SK-N-MC (cell line): ENCODE measurements around the gene AKT1S1.

Experiments
- EZH2 ChIP-seq: fragments of 200-600 bp; sonication (generic); IDR thresholded peaks from one replicate; pipeline ENCODE4 v1.6.1; 2017; ENCODE audit warnings: antibody characterized with exemption
- FOXP2 ChIP-seq: optimal IDR thresholded peaks from 2 replicates; pipeline ENCODE3; 2011; ENCODE audit warnings: mild to moderate bottlenecking, moderate library complexity; ENCODE audit not compliant: insufficient read depth; ENCODE audit errors: extremely low read length, control extremely low read depth
- POLR2AphosphoS5 ChIP-seq: IDR thresholded peaks from 2 replicates; pipeline ENCODE4 v1.6.1; 2012; ENCODE audit warnings: mild to moderate bottlenecking, low read depth, low read length, borderline replicate concordance

DNA sequence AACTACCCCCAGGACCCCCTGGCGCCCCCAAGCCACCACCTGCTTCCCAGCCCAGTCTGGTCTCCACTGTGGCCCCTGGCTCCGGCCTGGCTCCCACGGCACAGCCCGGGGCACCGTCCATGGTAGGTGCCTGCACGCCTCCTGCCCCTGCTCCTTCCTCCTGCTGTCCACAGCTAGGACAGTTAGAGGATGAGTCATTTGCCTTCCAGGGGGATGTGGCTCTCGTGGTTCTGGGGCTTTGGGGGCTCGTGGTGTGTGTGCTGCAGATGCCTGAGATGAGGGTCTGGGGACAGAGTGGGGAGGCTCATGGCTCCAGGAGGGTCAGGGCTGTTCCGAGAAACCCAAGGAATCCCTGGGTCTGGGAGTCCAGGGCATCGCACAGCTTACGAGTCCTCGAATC lies 46.4 kb downstream of the AKT1S1 start:
- TF ChIP-seq POLR2AphosphoS5 (no peak), EZH2 (no peak), FOXP2 (no peak)
